Measurements from ENCODE around the gene L1CAM.

- no peak for TF ChIP-seq CTCF (IDR thresholded peaks at IDR 0.05; ENCODE audit: poor library complexity)
- no peak for TF ChIP-seq EZH2phosphoT487 (IDR thresholded peaks at IDR 0.05; ENCODE audit: low read depth, severe bottlenecking, unreplicated experiment)
- no peak for TF ChIP-seq EZH2 (IDR thresholded peaks at IDR 0.05; ENCODE audit: borderline replicate concordance)
Observed at GRCh38 chrX:153865321-153865580, 20.7 kb downstream of the L1CAM start.
